Glutamatergic neuron (in vitro differentiated cells): Measurements from ENCODE around the gene PAPOLA. TPM values are rescaled to one million over a fixed set of nuclear protein-coding genes. Genes with fewer than 3 reads are reported as not detected.

Experiments used
- DNase-seq: peaks from one replicate; pipeline ENCODE4 v3.0.0; 2022
- H3K27ac Mint-ChIP-seq: one replicate; pipeline ENCODE4 v1.8.0; 2020; ENCODE audit warnings: mild to moderate bottlenecking, mixed read lengths, inconsistent platforms; ENCODE audit not compliant: unreplicated experiment
- H3K27me3 Mint-ChIP-seq: one replicate; pipeline ENCODE4 v1.8.0; 2020; ENCODE audit warnings: mild to moderate bottlenecking, moderate library complexity, mixed read lengths, inconsistent platforms; ENCODE audit not compliant: unreplicated experiment
- H3K36me3 Mint-ChIP-seq: one replicate; pipeline ENCODE4 v1.8.0; 2020; ENCODE audit warnings: mild to moderate bottlenecking, mixed read lengths, inconsistent platforms; ENCODE audit not compliant: unreplicated experiment
- H3K4me1 Mint-ChIP-seq: one replicate; pipeline ENCODE4 v1.8.0; 2020; ENCODE audit warnings: mild to moderate bottlenecking, low read depth, mixed read lengths, inconsistent platforms; ENCODE audit not compliant: unreplicated experiment
- H3K4me3 Mint-ChIP-seq: one replicate; pipeline ENCODE4 v1.8.0; 2020; ENCODE audit warnings: mild to moderate bottlenecking, mixed read lengths, inconsistent platforms; ENCODE audit not compliant: unreplicated experiment
- H3K9me3 Mint-ChIP-seq: one replicate; pipeline ENCODE4 v1.8.0; 2020; ENCODE audit warnings: mild to moderate bottlenecking, moderate library complexity, mixed read lengths, inconsistent platforms; ENCODE audit not compliant: unreplicated experiment
- CTCF ChIP-seq: fragments of 200-600 bp; sonication (generic); IDR thresholded peaks from one replicate; pipeline ENCODE4 v1.5.0; 2021; ENCODE audit not compliant: partially characterized antibody, unreplicated experiment
- total RNA-seq: library from RNA; stranded (reverse); fragmentation: NEBNext Ultra II Directional; extraction: Animal tissue kit (Norgen Biotek cat#: 25700); gene quantifications from one replicate; pipeline ENCODE4 v1.2.1, GENCODE V29; 2021; ENCODE audit not compliant: unreplicated experiment

The PAPOLA gene
- total RNA-seq, 1 donor from 2014 or later: 169 TPM

- no peak for TF ChIP-seq CTCF
- no peak overlapping the region for H3K4me3 Mint-ChIP-seq
- H3K27ac Mint-ChIP-seq: no peak overlapping the region
- H3K9me3 Mint-ChIP-seq: no peaks in the 10 kb centered on the region
- H3K4me1 Mint-ChIP-seq: peaks cover 2% of the 10 kb centered on the region
- no peaks in the 10 kb centered on the region for H3K27me3 Mint-ChIP-seq
- no peaks in the 10 kb centered on the region for H3K36me3 Mint-ChIP-seq
- DNase-seq: no peak
These were observed 17.8 kb downstream of the PAPOLA start for GRCh38 chr14:96519970-96520369.

DNA sequence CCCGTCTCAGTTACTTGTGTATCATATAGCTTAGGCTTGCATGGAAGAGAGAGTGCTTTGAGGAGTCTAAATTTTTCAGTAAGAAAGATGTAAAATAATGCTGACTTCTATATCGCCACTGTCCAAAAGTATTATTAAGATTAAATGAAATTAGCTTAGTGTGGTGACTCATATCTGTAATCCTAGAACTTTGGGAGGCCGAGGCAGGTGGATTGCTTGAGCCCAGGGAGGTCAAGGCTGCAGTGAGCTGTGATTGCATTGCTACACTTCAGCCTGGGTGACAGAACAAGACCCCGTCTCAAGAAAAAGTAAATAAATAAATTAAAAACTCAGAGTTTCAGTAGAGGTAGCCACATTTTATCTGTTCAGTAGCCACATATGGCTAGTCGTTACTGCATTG lies 23.3 kb downstream of the PAPOLA start:
- H3K4me1 Mint-ChIP-seq: no peaks in the 10 kb centered on the region
- no peak overlapping the region for H3K4me3 Mint-ChIP-seq
- no peak overlapping the region for H3K27ac Mint-ChIP-seq
- H3K36me3 Mint-ChIP-seq: no peaks in the 10 kb centered on the region
- no peaks in the 10 kb centered on the region for H3K9me3 Mint-ChIP-seq
- H3K27me3 Mint-ChIP-seq: no peaks in the 10 kb centered on the region
- DNase-seq: no peak
- TF ChIP-seq CTCF: no peak

- Mint-ChIP-seq H3K4me3 (no peak overlapping the region), H3K27me3 (no peaks in the 10 kb centered on the region), H3K9me3 (no peaks in the 10 kb centered on the region), H3K27ac (no peak overlapping the region), H3K4me1 (no peaks in the 10 kb centered on the region), H3K36me3 (no peaks in the 10 kb centered on the region)
- TF ChIP-seq CTCF: no peak
- no peak for DNase-seq
These were observed 30.4 kb downstream of the PAPOLA start for GRCh38 chr14:96532632-96533031.

DNA sequence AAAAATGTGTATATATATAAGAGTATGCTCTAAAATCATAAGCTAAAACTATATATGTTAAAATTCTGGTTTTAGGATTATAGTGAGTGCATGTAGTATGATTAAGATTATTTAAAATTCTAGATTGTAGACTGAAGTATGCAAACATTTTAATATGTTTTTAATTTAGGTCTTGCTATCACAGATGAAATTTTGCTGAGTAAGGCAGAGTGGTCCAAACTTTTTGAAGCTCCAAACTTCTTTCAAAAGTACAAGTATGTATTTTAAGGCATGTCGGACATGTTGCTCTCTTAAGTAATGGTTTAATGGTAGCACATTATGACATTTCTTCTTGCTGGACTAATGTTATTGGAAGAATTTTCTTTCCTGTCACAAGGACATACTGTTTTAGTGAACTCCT lies 34.6 kb downstream of the PAPOLA start:
- no peaks in the 10 kb centered on the region for H3K36me3 Mint-ChIP-seq
- no peaks in the 10 kb centered on the region for H3K27me3 Mint-ChIP-seq
- DNase-seq: no peak
- no peak overlapping the region for H3K4me3 Mint-ChIP-seq
- H3K9me3 Mint-ChIP-seq: no peaks in the 10 kb centered on the region
- H3K27ac Mint-ChIP-seq: no peak overlapping the region
- no peak for TF ChIP-seq CTCF
- no peaks in the 10 kb centered on the region for H3K4me1 Mint-ChIP-seq

- Mint-ChIP-seq H3K36me3 (no peaks in the 10 kb centered on the region), H3K4me3 (no peak overlapping the region), H3K9me3 (no peaks in the 10 kb centered on the region), H3K27ac (no peak overlapping the region), H3K27me3 (no peaks in the 10 kb centered on the region), H3K4me1 (no peaks in the 10 kb centered on the region)
- no peak for DNase-seq
- TF ChIP-seq CTCF: no peak
These were observed 36.2 kb downstream of the PAPOLA start for GRCh38 chr14:96538097-96538989.
